Loucy (cell line): Measurements from ENCODE around the gene SMCO3.
A peak's percentile ranks its signal among the peaks of the same experiment; 100 is the strongest.

Experiments used
- H2AFZ ChIP-seq: fragments of 200-600 bp; sonication (generic); 2 replicates; pipeline ENCODE4 v1.6.0; 2016; ENCODE audit warnings: antibody characterized with exemption, mild to moderate bottlenecking, low read length, moderate library complexity
- H3F3A ChIP-seq: fragments of 200-600 bp; 2 replicates; pipeline ENCODE4 v1.6.0; 2016; ENCODE audit warnings: antibody characterized with exemption, low read depth, mild to moderate bottlenecking
- H3K27me3 ChIP-seq: fragments of 200-600 bp; sonication (generic); 2 replicates; pipeline ENCODE4 v1.6.1; 2014; ENCODE audit warnings: low read length, mild to moderate bottlenecking; ENCODE audit not compliant: insufficient read depth, poor library complexity, severe bottlenecking
- H3K36me3 ChIP-seq: fragments of 200-600 bp; sonication (generic); 2 replicates; pipeline ENCODE4 v1.6.1; 2016; ENCODE audit warnings: low read length; ENCODE audit not compliant: insufficient read depth
- H3K4me1 ChIP-seq: fragments of 200-600 bp; sonication (generic); 2 replicates; pipeline ENCODE4 v1.5.1; 2014; ENCODE audit warnings: low read length, mild to moderate bottlenecking; ENCODE audit not compliant: insufficient read depth, poor library complexity, severe bottlenecking
- H3K4me2 ChIP-seq: fragments of 200-600 bp; sonication (generic); 2 replicates; pipeline ENCODE4 v1.6.0; 2014; ENCODE audit warnings: antibody characterized with exemption, low read length, low read depth, mild to moderate bottlenecking; ENCODE audit not compliant: poor library complexity, severe bottlenecking
- H3K4me3 ChIP-seq: fragments of 200-600 bp; sonication (generic); 2 replicates; pipeline ENCODE4 v1.5.1; 2014; ENCODE audit warnings: low read length, mild to moderate bottlenecking, mixed read lengths; ENCODE audit not compliant: poor library complexity, severe bottlenecking
- H3K79me2 ChIP-seq: fragments of 200-600 bp; sonication (generic); 2 replicates; pipeline ENCODE4 v1.6.1; 2014; ENCODE audit warnings: low read length; ENCODE audit not compliant: insufficient read depth
- H3K9ac ChIP-seq: fragments of 200-600 bp; sonication (generic); 2 replicates; pipeline ENCODE4 v1.6.0; 2014; ENCODE audit warnings: mild to moderate bottlenecking, low read depth, low read length, moderate library complexity; ENCODE audit not compliant: poor library complexity, severe bottlenecking
- H3K9me2 ChIP-seq: fragments of 200-600 bp; sonication (generic); replicated peaks from 2 replicates; pipeline ENCODE4 v1.6.1; 2016; ENCODE audit warnings: low read depth, low read length, mixed read lengths
- H3K9me3 ChIP-seq: fragments of 200-600 bp; sonication (generic); 2 replicates; pipeline ENCODE4 v1.6.1; 2014; ENCODE audit warnings: mild to moderate bottlenecking, antibody characterized with exemption, low read length, low read depth; ENCODE audit not compliant: insufficient read depth
- H4K20me1 ChIP-seq: fragments of 200-600 bp; sonication (generic); 2 replicates; pipeline ENCODE4 v1.6.0; 2014; ENCODE audit warnings: antibody characterized with exemption, low read length, mild to moderate bottlenecking; ENCODE audit not compliant: insufficient read depth, poor library complexity, severe bottlenecking
- CTCF ChIP-seq: fragments of 200-600 bp; sonication (generic); conservative IDR thresholded peaks from 2 replicates; pipeline ENCODE4 v1.5.1; 2014; ENCODE audit warnings: mild to moderate bottlenecking, antibody characterized with exemption, low read length
- EZH2phosphoT487 ChIP-seq: fragments of 200-600 bp; IDR thresholded peaks from 2 replicates; pipeline ENCODE4 v1.6.1; 2018; ENCODE audit warnings: antibody characterized with exemption, mild to moderate bottlenecking, moderate library complexity, borderline replicate concordance

Gene SMCO3

GRCh38 chr12:14772946-14773345, 41.0 kb downstream of the SMCO3 start:
- H3K9ac ChIP-seq = no peak overlapping the region
- no peak overlapping the region for H3K4me3 ChIP-seq
- H3F3A ChIP-seq = 0 out of 2 replicates have a peak, but pooled peaks cover 2% of the 10 kb centered on the region
- no peaks in the 10 kb centered on the region for H3K9me2 ChIP-seq
- H3K79me2 ChIP-seq = peaks cover 28% of the 10 kb centered on the region
- H3K4me2 ChIP-seq = no peak overlapping the region
- TF ChIP-seq EZH2phosphoT487 (no peak), CTCF (no peak)
- peaks cover 25% of the 10 kb centered on the region for H3K4me1 ChIP-seq
- H3K27me3 ChIP-seq = no peaks in the 10 kb centered on the region
- peaks cover 17% of the 10 kb centered on the region for H4K20me1 ChIP-seq
- no peaks in the 10 kb centered on the region for H3K36me3 ChIP-seq
- H3K9me3 ChIP-seq = no peaks in the 10 kb centered on the region
- no peak overlapping the region for H2AFZ ChIP-seq

GRCh38 chr12:14771651-14772137, 42.3 kb downstream of the SMCO3 start:
- Histone ChIP-seq H3K27me3 (no peaks in the 10 kb centered on the region), H3F3A (peaks cover 5% of the 10 kb centered on the region; the same call in 1 of the 2 replicates), H4K20me1 (peaks cover 23% of the 10 kb centered on the region), H2AFZ (no peak overlapping the region), H3K9ac (peak overlapping the region; percentile 88), H3K79me2 (peaks cover 39% of the 10 kb centered on the region), H3K36me3 (no peaks in the 10 kb centered on the region), H3K4me3 (peak overlapping the region; percentile 94), H3K4me2 (peak overlapping the region; percentile 76), H3K9me3 (no peaks in the 10 kb centered on the region), H3K9me2 (no peaks in the 10 kb centered on the region), H3K4me1 (peaks cover 36% of the 10 kb centered on the region)
- TF ChIP-seq CTCF = no peak
- TF ChIP-seq EZH2phosphoT487 = no peak

- Histone ChIP-seq H2AFZ (peak overlapping the region; percentile 86), H3K27me3 (no peaks in the 10 kb centered on the region)
Measured at GRCh38 chr12:14770496-14771461, 43.2 kb downstream of the SMCO3 start.

More at GRCh38 chr12:14770496-14771461, 43.2 kb downstream of the SMCO3 start:
- TF ChIP-seq EZH2phosphoT487 (no peak), CTCF (no peak)
- Histone ChIP-seq H3K4me2 (peak overlapping the region; percentile 76), H3K9ac (peak overlapping the region; percentile 88), H3F3A (peaks cover 7% of the 10 kb centered on the region; the same call in 1 of the 2 replicates), H3K9me2 (no peaks in the 10 kb centered on the region), H3K9me3 (no peaks in the 10 kb centered on the region), H4K20me1 (peaks cover 23% of the 10 kb centered on the region), H3K79me2 (peaks cover 47% of the 10 kb centered on the region), H3K4me1 (peaks cover 38% of the 10 kb centered on the region), H3K4me3 (peak overlapping the region; percentile 94), H3K36me3 (no peaks in the 10 kb centered on the region)
